HG03103 (cell line): Measurements from ENCODE around the gene SLC5A2.
"Not testable (repeated sequence)": the region's sequence is repeated elsewhere in the genome, so short reads cannot be mapped to it uniquely, and the experiment has no call there.

Experiments
- ATAC-seq: cut with Tn5 transposase; IDR thresholded peaks from one replicate; pipeline ENCODE4 v1.9.1; 2021; ENCODE audit warnings: low read depth; ENCODE audit not compliant: unreplicated experiment

Gene SLC5A2

GRCh38 chr16:31523768-31524167 is 40.8 kb downstream of the SLC5A2 start:
- not testable (repeated sequence) for ATAC-seq

GRCh38 chr16:31525113-31525512 is 42.2 kb downstream of the SLC5A2 start:
- ATAC-seq, result no peak

- ATAC-seq, result no peak
These were observed 44.9 kb downstream of the SLC5A2 start, which contains the start of gene AHSP for GRCh38 chr16:31527734-31528274. Gene AHSP, plus strand, starts transcription at chr16:31527900. Its CDS starts 240 bp downstream, at chr16:31528140.

- no peak for ATAC-seq
These were observed 45.7 kb downstream of the SLC5A2 start for GRCh38 chr16:31528523-31529107.

- ATAC-seq, result no peak
These were observed 46.4 kb downstream of the SLC5A2 start for GRCh38 chr16:31529108-31529936.

- ATAC-seq, result no peak
These were observed 47.0 kb downstream of the SLC5A2 start for GRCh38 chr16:31529937-31530312.

GRCh38 chr16:31530405-31530804 is 47.5 kb downstream of the SLC5A2 start:
- ATAC-seq, result no peak

GRCh38 chr16:31531096-31531495 is 48.2 kb downstream of the SLC5A2 start:
- ATAC-seq, result no peak

GRCh38 chr16:31532120-31532519 is 49.2 kb downstream of the SLC5A2 start:
- ATAC-seq, result no peak

GRCh38 chr16:31532896-31533295 is 50.0 kb downstream of the SLC5A2 start:
- ATAC-seq, result no peak

- no peak for ATAC-seq
These were observed 52.8 kb downstream of the SLC5A2 start for GRCh38 chr16:31535737-31536136.

GRCh38 chr16:31536804-31537361 is 54.0 kb downstream of the SLC5A2 start:
- ATAC-seq, result no peak

GRCh38 chr16:31537362-31538242 is 54.7 kb downstream of the SLC5A2 start:
- ATAC-seq, result no peak

GRCh38 chr16:31538243-31538598 is 55.3 kb downstream of the SLC5A2 start:
- ATAC-seq, result not testable (repeated sequence)

GRCh38 chr16:31539762-31540161 is 56.8 kb downstream of the SLC5A2 start:
- not testable (repeated sequence) for ATAC-seq
